Spinal cord (tissue), 10 donors: ENCODE data around the gene OR10G8. TPM values are rescaled to one million over a fixed set of nuclear protein-coding genes. Genes with fewer than 3 reads are reported as not detected.

ENCODE experiments used
- DNase-seq, 6 donors: peaks; one replicate each; pipeline versions ENCODE4 v3.0.0 to v3.0.0-alpha.2; 2013 to 2015; ENCODE audit warnings: low spot score in 6 of 6, low read depth in 4 of 6
- H3K27ac ChIP-seq: one replicate; pipeline ENCODE4 v1.5.1; 2013; ENCODE audit warnings: low read depth, low read length, control low read depth
- H3K27me3 ChIP-seq: one replicate; pipeline ENCODE4 v1.6.1; 2013; ENCODE audit warnings: low read length; ENCODE audit not compliant: control insufficient read depth, insufficient read depth
- H3K36me3 ChIP-seq: one replicate; pipeline ENCODE4 v1.6.1; 2013; ENCODE audit warnings: low read length; ENCODE audit not compliant: control insufficient read depth, insufficient read depth
- H3K4me1 ChIP-seq: one replicate; pipeline ENCODE4 v1.6.1; 2013; ENCODE audit warnings: low read length; ENCODE audit not compliant: control insufficient read depth, insufficient read depth
- H3K4me3 ChIP-seq: one replicate; pipeline ENCODE4 v1.5.1; 2013; ENCODE audit warnings: low read depth, low read length, control low read depth
- H3K9me3 ChIP-seq: one replicate; pipeline ENCODE4 v1.6.1; 2013; ENCODE audit warnings: low read length; ENCODE audit not compliant: control insufficient read depth, insufficient read depth
- WGBS: methylation state at CpG from one replicate; pipeline ENCODE4 v1.1.5; 2013; ENCODE audit warnings: missing lambda C conversion rate; ENCODE audit not compliant: insufficient coverage; 5-methylcytosine and 5-hydroxymethylcytosine counted together
- polyA plus RNA-seq, 2 donors: library from polyadenylated mRNA; unstranded; fragments of 120-200 nt; gene quantifications; one replicate each; pipeline ENCODE4 v1.2.1, GENCODE V29; 2013; ENCODE audit not compliant: insufficient read length in 2 of 2
- total RNA-seq, 2 donors: library from RNA; depleted of rRNA in 1 of 2; stranded (reverse); fragments of 120-200 nt in 1 of 2; fragments of >200 nt in 1 of 2; gene quantifications; one replicate each; pipeline versions ENCODE4 v1.2.3 to v1.2.4, GENCODE V29; 2013 to 2014
- donor health status: healthy.

OR10G8 gene
- total and polyA plus RNA-seq, 4 donors, result not detected

DNA sequence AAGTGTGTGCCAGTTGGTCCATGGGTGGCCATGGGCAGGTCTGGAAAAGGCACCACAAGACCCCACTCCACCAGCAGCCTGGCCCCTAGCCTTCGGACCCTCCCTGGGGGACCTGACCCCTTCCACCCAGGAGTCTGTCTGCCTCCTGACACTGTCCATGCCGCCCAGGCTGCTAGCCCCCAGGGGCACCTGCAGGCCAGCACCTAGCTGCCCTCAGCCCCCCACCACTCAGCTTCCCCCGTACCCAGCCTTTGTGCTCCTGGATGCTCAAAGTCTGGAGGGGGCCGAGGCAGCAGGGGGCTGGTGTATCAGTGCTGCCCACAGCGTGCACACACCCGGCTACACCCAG is 48.9 kb downstream of the OR10G8 start:
- no peaks in the 10 kb centered on the region for H3K27me3 ChIP-seq
- 61% methylated on average over 5 of the region's 6 CpGs for WGBS

DNA sequence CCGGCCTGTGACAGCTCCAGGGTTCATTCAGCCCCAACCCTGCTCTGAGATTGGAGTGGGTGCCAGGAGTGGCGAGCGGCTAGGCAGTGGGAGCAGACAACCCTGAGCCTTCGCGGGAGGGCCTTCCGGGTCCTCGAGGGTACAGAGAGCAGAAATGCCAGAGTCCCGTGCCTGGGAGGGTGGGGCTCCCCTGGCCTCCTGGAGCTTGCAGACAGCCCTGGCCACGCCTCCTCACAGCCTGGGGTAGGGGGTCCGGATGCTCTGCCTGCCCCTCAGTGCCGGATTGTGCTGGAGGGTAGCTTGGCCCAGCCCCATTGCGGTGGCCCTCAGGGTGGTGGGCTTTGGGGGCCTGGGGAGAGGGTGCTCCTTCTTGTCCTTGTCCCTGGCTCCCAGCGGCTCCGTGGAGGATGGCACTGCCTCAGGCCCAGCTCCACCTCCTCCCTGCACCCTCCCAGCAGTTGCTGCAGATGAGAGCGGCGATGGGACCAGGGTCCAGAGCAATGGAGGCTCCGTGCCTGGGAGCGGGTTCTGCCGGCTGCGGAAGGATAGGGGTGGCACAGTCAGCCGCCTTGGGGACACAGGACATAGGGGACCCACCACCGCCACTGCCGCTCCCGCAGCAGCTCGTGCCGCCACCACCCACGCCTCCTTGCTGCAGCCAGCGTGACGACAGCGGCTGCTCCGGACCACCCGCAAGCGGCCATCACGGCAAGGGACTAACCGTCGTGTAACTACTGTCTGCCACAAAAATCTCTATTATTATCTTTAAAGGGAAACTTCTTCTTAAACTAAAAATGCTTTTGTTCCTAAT is 49.4 kb downstream of the OR10G8 start:
- peak; percentile 33 to 85 (median 42) for DNase-seq
- no peaks in the 10 kb centered on the region for H3K36me3 ChIP-seq
- H3K27me3 ChIP-seq, result no peaks in the 10 kb centered on the region
- WGBS, result 9% methylated on average over 28 of the region's 36 CpGs
- H3K4me3 ChIP-seq, result peak overlapping the region; percentile 58
- H3K4me1 ChIP-seq, result peaks cover 12% of the 10 kb centered on the region
- H3K27ac ChIP-seq, result peak overlapping the region; percentile 60
- H3K9me3 ChIP-seq, result no peaks in the 10 kb centered on the region

More for the DNA sequence above, 48.9 kb downstream of the OR10G8 start:
- Histone ChIP-seq H3K36me3 (no peaks in the 10 kb centered on the region), H3K27ac (no peak overlapping the region), H3K4me1 (peaks cover 12% of the 10 kb centered on the region), H3K4me3 (peak overlapping the region; percentile 58), H3K9me3 (no peaks in the 10 kb centered on the region)
- DNase-seq, result no peak

DNA sequence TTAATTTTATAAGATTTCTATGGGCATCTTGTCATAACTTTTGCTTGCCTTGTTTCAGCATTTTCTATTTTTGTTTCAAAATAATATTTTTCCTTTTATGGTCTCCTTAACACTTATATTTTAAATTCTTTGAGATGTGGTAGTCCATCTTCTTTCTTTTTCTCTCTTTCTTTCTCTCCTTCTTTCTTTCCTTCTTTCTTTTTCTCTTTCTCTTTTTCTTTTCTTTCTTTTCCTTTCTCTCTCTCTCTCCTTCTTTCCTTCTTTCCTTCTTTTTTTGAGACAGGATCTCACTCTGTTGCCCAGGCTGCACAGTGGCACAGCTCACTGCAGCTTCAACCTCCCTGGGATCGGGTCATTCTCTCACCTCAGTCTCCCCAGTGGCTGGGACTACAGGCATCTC is 50.7 kb downstream of the OR10G8 start:
- H3K27ac ChIP-seq, result no peak overlapping the region
- H3K36me3 ChIP-seq, result no peaks in the 10 kb centered on the region
- DNase-seq, result no peak
- H3K27me3 ChIP-seq, result no peaks in the 10 kb centered on the region
- WGBS, result no CpG with 5 or more reads among the region's 1 CpG
- no peak overlapping the region for H3K4me3 ChIP-seq
- no peaks in the 10 kb centered on the region for H3K9me3 ChIP-seq
- H3K4me1 ChIP-seq, result peaks cover 12% of the 10 kb centered on the region

DNA sequence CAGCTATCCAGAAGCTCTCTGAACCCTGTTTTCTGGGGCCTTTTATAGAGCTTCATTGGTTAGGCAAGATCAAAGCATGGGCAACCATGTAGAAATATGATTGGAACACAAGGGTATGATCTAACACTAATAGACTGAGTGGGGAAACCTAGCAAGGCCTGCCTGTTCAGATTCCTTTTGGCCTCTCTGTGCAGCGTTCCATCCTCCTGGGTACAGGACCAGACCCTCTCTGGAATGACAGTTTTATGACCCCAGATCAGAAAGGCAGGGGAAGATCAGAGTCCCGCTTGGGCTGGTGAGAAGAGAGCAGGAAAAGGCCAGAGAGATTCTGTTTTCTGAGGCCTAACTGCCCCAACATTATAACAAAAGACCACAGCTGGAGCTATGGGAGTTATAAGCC is 52.0 kb downstream of the OR10G8 start:
- peaks cover 12% of the 10 kb centered on the region for H3K4me1 ChIP-seq

DNA sequence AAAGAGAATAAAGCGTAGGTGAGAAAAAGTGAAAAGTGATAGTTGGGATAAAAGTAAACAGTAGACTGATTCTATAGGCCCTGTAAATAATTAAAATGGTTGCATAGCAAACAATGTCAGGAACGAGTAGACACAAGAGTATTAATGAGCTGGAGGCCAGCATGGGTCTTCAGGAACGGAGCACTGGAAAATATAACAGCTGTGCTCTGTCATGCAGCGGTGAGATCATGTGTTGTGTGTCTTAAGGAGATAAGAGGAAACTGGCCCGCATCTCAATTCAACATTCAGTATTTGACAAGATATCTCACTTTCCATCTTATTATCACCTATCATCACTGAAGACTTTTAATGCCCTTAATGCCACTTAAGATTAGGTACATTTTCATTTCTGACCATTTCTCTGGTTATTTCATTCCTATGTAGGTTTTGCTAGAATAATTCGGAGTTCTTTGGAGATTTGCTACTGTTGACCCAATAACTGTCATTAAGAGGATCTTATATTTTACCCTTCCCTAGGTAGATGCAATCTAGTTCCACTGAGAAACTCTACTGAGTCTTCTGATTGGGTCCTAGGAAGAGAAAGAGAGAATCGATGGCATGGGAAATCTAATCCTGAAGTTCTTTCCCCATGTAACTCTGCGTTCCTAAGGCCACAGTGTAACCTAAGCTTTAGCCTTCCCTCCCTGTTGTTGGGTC is 53.2 kb downstream of the OR10G8 start:
- no peaks in the 10 kb centered on the region for H3K36me3 ChIP-seq
- no peak overlapping the region for H3K4me3 ChIP-seq
- H3K4me1 ChIP-seq, result peaks cover 12% of the 10 kb centered on the region
- no peak overlapping the region for H3K27ac ChIP-seq
- no peaks in the 10 kb centered on the region for H3K27me3 ChIP-seq
- H3K9me3 ChIP-seq, result no peaks in the 10 kb centered on the region
- DNase-seq, result no peak
- 79% methylated on average over 2 of the region's 8 CpGs for WGBS

More for the DNA sequence above, 52.0 kb downstream of the OR10G8 start:
- Histone ChIP-seq H3K4me3 (no peak overlapping the region), H3K36me3 (no peaks in the 10 kb centered on the region), H3K27me3 (no peaks in the 10 kb centered on the region), H3K27ac (no peak overlapping the region), H3K9me3 (no peaks in the 10 kb centered on the region)
- 56% methylated on average over 1 of the region's 2 CpGs for WGBS
- DNase-seq, result no peak

Other genes starting within 250 kb of the OR10G8 start
- not detected for gene OR6M1, start 220.4 kb upstream of the OR10G8 start, total RNA-seq
- gene OR6M1, start 220.4 kb upstream of the OR10G8 start, polyA plus RNA-seq, result not detected
- not detected for gene TMEM225, start 141.1 kb upstream of the OR10G8 start, total RNA-seq
- not detected for gene TMEM225, start 141.1 kb upstream of the OR10G8 start, polyA plus RNA-seq
- gene OR8D4, start 124.6 kb upstream of the OR10G8 start, total RNA-seq, result under 1 TPM; 0.06 to 0.10 TPM
- gene OR8D4, start 124.6 kb upstream of the OR10G8 start, polyA plus RNA-seq, result not detected
- not detected for gene OR4D5, start 87.2 kb upstream of the OR10G8 start, total RNA-seq
- not detected for gene OR4D5, start 87.2 kb upstream of the OR10G8 start, polyA plus RNA-seq
- not detected for gene OR6T1, start 83.0 kb upstream of the OR10G8 start, total RNA-seq
- not detected for gene OR6T1, start 83.0 kb upstream of the OR10G8 start, polyA plus RNA-seq
- gene OR10S1, start 49.0 kb upstream of the OR10G8 start, total RNA-seq, result not detected
- not detected for gene OR10S1, start 49.0 kb upstream of the OR10G8 start, polyA plus RNA-seq
- not detected for gene OR10G6, start 31.6 kb upstream of the OR10G8 start, total RNA-seq
- gene OR10G6, start 31.6 kb upstream of the OR10G8 start, polyA plus RNA-seq, result not detected
- not detected for gene OR10G4, start 13.8 kb upstream of the OR10G8 start, total RNA-seq
- gene OR10G4, start 13.8 kb upstream of the OR10G8 start, polyA plus RNA-seq, result not detected
- gene OR10G9, start 3.8 kb upstream of the OR10G8 start, total RNA-seq, result not detected
- not detected for gene OR10G9, start 3.8 kb upstream of the OR10G8 start, polyA plus RNA-seq
- not detected for gene OR10G7, start 14.5 kb downstream of the OR10G8 start, total RNA-seq
- not detected for gene OR10G7, start 14.5 kb downstream of the OR10G8 start, polyA plus RNA-seq
- gene VWA5A, start 88.7 kb downstream of the OR10G8 start, total RNA-seq, result 10 to 100 TPM; 22.8 to 50.4 TPM
- 10 to 100 TPM; 38.4 to 41.5 TPM for gene VWA5A, start 88.7 kb downstream of the OR10G8 start, polyA plus RNA-seq
- not detected for gene OR10D3, start 156.5 kb downstream of the OR10G8 start, total RNA-seq
- not detected for gene OR10D3, start 156.5 kb downstream of the OR10G8 start, polyA plus RNA-seq
- gene OR8G1, start 214.3 kb downstream of the OR10G8 start, total RNA-seq, result not detected
- gene OR8G1, start 214.3 kb downstream of the OR10G8 start, polyA plus RNA-seq, result not detected
- gene OR8G5, start 229.6 kb downstream of the OR10G8 start, total RNA-seq, result not detected
- gene OR8G5, start 229.6 kb downstream of the OR10G8 start, polyA plus RNA-seq, result not detected